HepG2 (cell line): ENCODE measurements around the gene RNPEPL1.
"Not testable (repeated sequence)": the region's sequence is repeated elsewhere in the genome, so short reads cannot be mapped to it uniquely, and the experiment has no call there.

ENCODE experiments used
- PHF20 ChIP-seq: sonication (generic); formaldehyde crosslinking; IDR thresholded peaks from 2 replicates; pipeline ENCODE4 v1.5.0; 2020; ENCODE audit warnings: mild to moderate bottlenecking, missing genetic modification reagents
- TFAP4 ChIP-seq: sonication (generic); IDR thresholded peaks from 2 replicates; pipeline ENCODE4 v1.6.1; 2016; ENCODE audit warnings: low read depth, borderline replicate concordance
- ZNF263 ChIP-seq: sonication (generic); formaldehyde crosslinking; IDR thresholded peaks from 2 replicates; pipeline ENCODE4 v1.4.0; 2020; ENCODE audit warnings: missing genetic modification reagents

GRCh38 chr2:240563231-240563630, 5.1 kb upstream of the RNPEPL1 start:
- TF ChIP-seq TFAP4; PHF20 (CRISPR knock-in tag); ZNF263 (CRISPR knock-in tag): not testable (repeated sequence)
